Stimulated activated effector memory CD8-positive, alpha-beta T cell treated with anti-CD3 and anti-CD28 coated beads, Interleukin-12 subunit alpha, Interleukin-12 subunit beta, amount 100 ng/mL, for 72 hours (primary cell): ENCODE measurements around the gene AGPAT2.

ENCODE experiments used
- ATAC-seq: fragments of 150-1000 bp; cut with Tn5 transposase; 2 replicates; pipeline ENCODE4 v1.10.0; 2021
- DNase-seq, 2 donors: peaks; one replicate each; pipeline ENCODE4 v3.0.0; 2021 to 2022; ENCODE audit warnings: low spot score in 2 of 2
- H3K27ac Mint-ChIP-seq: one replicate; pipeline ENCODE4 v1.8.0; 2022; ENCODE audit warnings: mild to moderate bottlenecking, mixed read lengths
- H3K36me3 Mint-ChIP-seq: one replicate; pipeline ENCODE4 v1.8.0; 2022; ENCODE audit warnings: mild to moderate bottlenecking, mixed read lengths
- H3K4me1 Mint-ChIP-seq: one replicate; pipeline ENCODE4 v1.8.0; 2022; ENCODE audit warnings: mixed read lengths
- H3K4me3 Mint-ChIP-seq: one replicate; pipeline ENCODE4 v1.8.0; 2022; ENCODE audit warnings: mild to moderate bottlenecking, mixed read lengths
- H3K9me3 Mint-ChIP-seq: one replicate; pipeline ENCODE4 v1.8.0; 2022; ENCODE audit warnings: mixed read lengths

The AGPAT2 gene

GRCh38 chr9:136629879-136630661, 57.2 kb downstream of the AGPAT2 start:
- peaks cover 5% of the 10 kb centered on the region for H3K4me1 Mint-ChIP-seq
- no peak overlapping the region for H3K4me3 Mint-ChIP-seq
- ATAC-seq (peak; percentile 23), DNase-seq (peak in 1 of 2 donors; percentile 70)
- H3K36me3 Mint-ChIP-seq: no peaks in the 10 kb centered on the region
- no peaks in the 10 kb centered on the region for H3K9me3 Mint-ChIP-seq
- H3K27ac Mint-ChIP-seq: peak overlapping the region; percentile 40

- no peak for DNase-seq
- no peak for ATAC-seq
- Mint-ChIP-seq H3K4me3 (no peak overlapping the region), H3K4me1 (peaks cover 5% of the 10 kb centered on the region), H3K27ac (no peak overlapping the region), H3K36me3 (no peaks in the 10 kb centered on the region), H3K9me3 (no peaks in the 10 kb centered on the region)
These were observed 58.0 kb downstream of the AGPAT2 start for GRCh38 chr9:136629001-136629878.

GRCh38 chr9:136628268-136628667, 59.0 kb downstream of the AGPAT2 start:
- Mint-ChIP-seq H3K27ac (peak overlapping the region; percentile 75), H3K4me3 (no peak overlapping the region)

GRCh38 chr9:136627703-136628102, 59.6 kb downstream of the AGPAT2 start:
- ATAC-seq (no peak), DNase-seq (no peak)
- no peaks in the 10 kb centered on the region for H3K36me3 Mint-ChIP-seq
- peaks cover 5% of the 10 kb centered on the region for H3K4me1 Mint-ChIP-seq
- peak overlapping the region; percentile 75 for H3K27ac Mint-ChIP-seq
- no peaks in the 10 kb centered on the region for H3K9me3 Mint-ChIP-seq
- no peak overlapping the region for H3K4me3 Mint-ChIP-seq

More at GRCh38 chr9:136628268-136628667, 59.0 kb downstream of the AGPAT2 start:
- Mint-ChIP-seq H3K36me3 (no peaks in the 10 kb centered on the region), H3K4me1 (peaks cover 5% of the 10 kb centered on the region), H3K9me3 (no peaks in the 10 kb centered on the region)
- DNase-seq (no peak), ATAC-seq (no peak)

- no peak overlapping the region for H3K4me3 Mint-ChIP-seq
- DNase-seq (no peak), ATAC-seq (no peak)
- H3K9me3 Mint-ChIP-seq: no peaks in the 10 kb centered on the region
- peaks cover 5% of the 10 kb centered on the region for H3K4me1 Mint-ChIP-seq
- no peak overlapping the region for H3K27ac Mint-ChIP-seq
- no peaks in the 10 kb centered on the region for H3K36me3 Mint-ChIP-seq
These were observed 60.3 kb downstream of the AGPAT2 start for GRCh38 chr9:136626740-136627642.

- no peak for ATAC-seq
- H3K9me3 Mint-ChIP-seq: no peaks in the 10 kb centered on the region
- no peak for DNase-seq
- peaks cover 5% of the 10 kb centered on the region for H3K4me1 Mint-ChIP-seq
- no peak overlapping the region for H3K27ac Mint-ChIP-seq
- no peaks in the 10 kb centered on the region for H3K36me3 Mint-ChIP-seq
- no peak overlapping the region for H3K4me3 Mint-ChIP-seq
These were observed 61.1 kb downstream of the AGPAT2 start for GRCh38 chr9:136626066-136626725.

GRCh38 chr9:136625101-136626065, 61.9 kb downstream of the AGPAT2 start:
- H3K4me3 Mint-ChIP-seq: no peak overlapping the region
- DNase-seq (no peak), ATAC-seq (no peak)
- H3K36me3 Mint-ChIP-seq: no peaks in the 10 kb centered on the region
- H3K9me3 Mint-ChIP-seq: no peaks in the 10 kb centered on the region
- H3K27ac Mint-ChIP-seq: no peak overlapping the region
- H3K4me1 Mint-ChIP-seq: peaks cover 5% of the 10 kb centered on the region

GRCh38 chr9:136624184-136624951, 62.9 kb downstream of the AGPAT2 start:
- Mint-ChIP-seq H3K4me3 (no peak overlapping the region), H3K36me3 (no peaks in the 10 kb centered on the region), H3K9me3 (no peaks in the 10 kb centered on the region), H3K4me1 (peaks cover 5% of the 10 kb centered on the region), H3K27ac (no peak overlapping the region)
- ATAC-seq: no peak
- no peak for DNase-seq

GRCh38 chr9:136623842-136624183, 63.4 kb downstream of the AGPAT2 start:
- DNase-seq (no peak), ATAC-seq (no peak)
- H3K9me3 Mint-ChIP-seq: no peaks in the 10 kb centered on the region
- peaks cover 10% of the 10 kb centered on the region for H3K4me1 Mint-ChIP-seq
- no peaks in the 10 kb centered on the region for H3K36me3 Mint-ChIP-seq
- H3K27ac Mint-ChIP-seq: no peak overlapping the region
- no peak overlapping the region for H3K4me3 Mint-ChIP-seq
